ENCODE measurements around the gene HERC2.

Gene HERC2

GRCh38 chr15:28098360-28098765 lies 223.6 kb downstream of the HERC2 start:
- no peak for TF ChIP-seq CTCF (conservative IDR thresholded peaks at IDR 0.05; ENCODE audit: low read depth)
- ChIA-PET CTCF (interaction anchor here (0.8 kb wide), 1 partner anchor 204 kb away, joined by 3 read pairs; no protein-coding TSS in a partner anchor), POLR2A (ENCODE audit: low non-redundant PET) (no interaction called here)

GRCh38 chr15:28097656-28098359 lies 224.2 kb downstream of the HERC2 start:
- H3K27ac ChIP-seq = no peak overlapping the region
- TF ChIP-seq CTCF (conservative IDR thresholded peaks at IDR 0.05; ENCODE audit: low read depth) = no peak
- no peak for DNase-seq (ENCODE audit: low spot score)
- CTCF ChIA-PET = interaction anchor here (0.8 kb wide), 1 partner anchor 204 kb away, joined by 3 read pairs; no protein-coding TSS in a partner anchor
- POLR2A ChIA-PET (ENCODE audit: low non-redundant PET) = no interaction called here

More at GRCh38 chr15:28098360-28098765, 223.6 kb downstream of the HERC2 start:
- no peak overlapping the region for H3K27ac ChIP-seq
- no peak for DNase-seq (ENCODE audit: low spot score)

- no peak overlapping the region for H3K27ac ChIP-seq
- DNase-seq (ENCODE audit: low spot score) = no peak
- no peak for TF ChIP-seq CTCF (conservative IDR thresholded peaks at IDR 0.05; ENCODE audit: low read depth)
- ChIA-PET CTCF (no interaction called here), POLR2A (ENCODE audit: low non-redundant PET) (no interaction called here)
Observed at GRCh38 chr15:28096670-28097431, 225.1 kb downstream of the HERC2 start.

- CTCF ChIA-PET = no interaction called here
- no peak for TF ChIP-seq CTCF (conservative IDR thresholded peaks at IDR 0.05; ENCODE audit: low read depth)
- DNase-seq (ENCODE audit: low spot score) = no peak
- POLR2A ChIA-PET (ENCODE audit: low non-redundant PET) = no interaction called here
- H3K27ac ChIP-seq = no peak overlapping the region
Observed at GRCh38 chr15:28096411-28096669, 225.6 kb downstream of the HERC2 start.

- ChIA-PET POLR2A (ENCODE audit: low non-redundant PET) (no interaction called here), CTCF (interaction anchor here (0.6 kb wide), 1 partner anchor 656 kb away, joined by 3 read pairs; no protein-coding TSS in a partner anchor)
- H3K27ac ChIP-seq = no peak overlapping the region
- TF ChIP-seq CTCF (conservative IDR thresholded peaks at IDR 0.05; ENCODE audit: low read depth) = no peak
- DNase-seq (ENCODE audit: low spot score) = no peak
Observed at GRCh38 chr15:28094732-28095521, 227.1 kb downstream of the HERC2 start.

GRCh38 chr15:28093752-28094535 lies 228.0 kb downstream of the HERC2 start:
- no peak overlapping the region for H3K27ac ChIP-seq
- TF ChIP-seq CTCF (conservative IDR thresholded peaks at IDR 0.05; ENCODE audit: low read depth) = no peak
- ChIA-PET CTCF (no interaction called here), POLR2A (ENCODE audit: low non-redundant PET) (no interaction called here)
- no peak for DNase-seq (ENCODE audit: low spot score)

All from RWPE1 (cell line).